HEK293 (cell line): ENCODE results near the gene GCA.

Experiments
- CTCF ChIA-PET: fragments of 350-600 bp; formaldehyde crosslinking; extraction: SDS; loops from one replicate; lab custom pipeline; 2021; ENCODE audit warnings: antibody characterized with exemption; lab: Yijun Ruan, JAX
- POLR2A ChIA-PET: fragments of 300-600 bp; formaldehyde crosslinking; extraction: SDS; loops from one replicate; lab custom pipeline; 2020; ENCODE audit warnings: antibody characterized with exemption, inconsistent platforms; lab: Yijun Ruan, JAX
- H3K27ac ChIP-seq: fragments of 200-500 bp; sonication (Bioruptor generic); 2 replicates; pipeline ENCODE4 v1.5.1; 2014; ENCODE audit warnings: low read depth, low read length, control low read depth, inconsistent platforms; ENCODE audit errors: extremely low read depth
- H3K36me3 ChIP-seq, 2 experiments: fragments of 200-500 bp in 1 of 2; sonication (Bioruptor generic) in 1 of 2; 1 replicate in 1 of 2; 2 replicates in 1 of 2; pipeline ENCODE4 v1.5.1; 2014 to 2017; ENCODE audit warnings: inconsistent platforms in 2 of 2, low read length in 2 of 2; ENCODE audit not compliant: control insufficient read depth in 2 of 2, insufficient read depth in 1 of 2
- H3K4me1 ChIP-seq: fragments of 200-500 bp; sonication (Bioruptor generic); 2 replicates; pipeline ENCODE4 v1.5.1; 2014; ENCODE audit warnings: mild to moderate bottlenecking, low read length, inconsistent platforms; ENCODE audit not compliant: control insufficient read depth, insufficient read depth
- H3K4me3 ChIP-seq: 2 replicates; pipeline ENCODE4 v1.5.1; 2011; ENCODE audit warnings: low read depth, mild to moderate bottlenecking, control low read depth, low read length, moderate library complexity
- H3K9me3 ChIP-seq: fragments of 200-500 bp; sonication (Bioruptor generic); 2 replicates; pipeline ENCODE4 v1.5.1; 2014; ENCODE audit warnings: low read depth, low read length, inconsistent platforms; ENCODE audit not compliant: control insufficient read depth, insufficient read depth
- GFI1B ChIP-seq: fragments of 450-650 bp; formaldehyde crosslinking; IDR thresholded peaks from 2 replicates; pipeline ENCODE4 v1.5.1; 2016; ENCODE audit warnings: missing biosample characterization, missing genetic modification characterization
- KLF16 ChIP-seq: fragments of 450-650 bp; formaldehyde crosslinking; IDR thresholded peaks from 2 replicates; pipeline ENCODE4 v1.5.1; 2017; ENCODE audit warnings: missing biosample characterization, missing genetic modification characterization
- KLF7 ChIP-seq: fragments of 450-650 bp; formaldehyde crosslinking; IDR thresholded peaks from 2 replicates; pipeline ENCODE4 v1.5.1; 2016; ENCODE audit warnings: missing biosample characterization, missing genetic modification characterization, borderline replicate concordance
- OSR2 ChIP-seq: fragments of 450-650 bp; formaldehyde crosslinking; IDR thresholded peaks from 2 replicates; pipeline ENCODE4 v1.5.1; 2016; ENCODE audit warnings: missing biosample characterization, missing genetic modification characterization
- ZBTB1 ChIP-seq: fragments of 450-650 bp; formaldehyde crosslinking; IDR thresholded peaks from 2 replicates; pipeline ENCODE4 v1.5.1; 2016; ENCODE audit warnings: missing biosample characterization, missing genetic modification characterization
- ZIC2 ChIP-seq: fragments of 450-650 bp; formaldehyde crosslinking; IDR thresholded peaks from 2 replicates; pipeline ENCODE4 v1.5.1; 2016; ENCODE audit warnings: missing biosample characterization, missing genetic modification characterization
- ZNF221 ChIP-seq: fragments of 450-650 bp; formaldehyde crosslinking; IDR thresholded peaks from 2 replicates; pipeline ENCODE4 v1.5.1; 2017; ENCODE audit warnings: missing biosample characterization, missing genetic modification characterization, borderline replicate concordance
- ZNF280C ChIP-seq: fragments of 450-650 bp; formaldehyde crosslinking; IDR thresholded peaks from 2 replicates; pipeline ENCODE4 v1.5.1; 2016; ENCODE audit warnings: missing biosample characterization, missing genetic modification characterization
- ZNF398 ChIP-seq: fragments of 450-650 bp; formaldehyde crosslinking; IDR thresholded peaks from 2 replicates; pipeline ENCODE4 v1.5.1; 2017; ENCODE audit warnings: missing biosample characterization, missing genetic modification characterization
- ZNF660 ChIP-seq: fragments of 450-650 bp; IDR thresholded peaks from 2 replicates; pipeline ENCODE4 v1.5.1; 2018; ENCODE audit warnings: missing biosample characterization, mild to moderate bottlenecking, missing genetic modification characterization
- ZNF664 ChIP-seq: fragments of 450-650 bp; formaldehyde crosslinking; IDR thresholded peaks from 2 replicates; pipeline ENCODE4 v1.5.1; 2016; ENCODE audit warnings: missing biosample characterization, missing genetic modification characterization
- ZNF768 ChIP-seq: fragments of 450-650 bp; formaldehyde crosslinking; IDR thresholded peaks from 2 replicates; pipeline ENCODE4 v1.5.1; 2018; ENCODE audit warnings: missing biosample characterization, mild to moderate bottlenecking, missing genetic modification characterization
- ZNF777 ChIP-seq: fragments of 450-650 bp; formaldehyde crosslinking; IDR thresholded peaks from 2 replicates; pipeline ENCODE4 v1.5.1; 2017; ENCODE audit warnings: missing biosample characterization, missing genetic modification characterization, borderline replicate concordance
- TF ChIP-seq, protein P1 (sequence below): fragments of 450-650 bp; formaldehyde crosslinking; IDR thresholded peaks from 2 replicates; pipeline ENCODE4 v1.5.1; 2016; ENCODE audit warnings: missing biosample characterization, missing genetic modification characterization, low read depth
- TF ChIP-seq, protein P2 (sequence below): fragments of 450-650 bp; formaldehyde crosslinking; IDR thresholded peaks from 2 replicates; pipeline ENCODE4 v1.5.1; 2017; ENCODE audit warnings: missing biosample characterization, missing genetic modification characterization
- TF ChIP-seq, protein P3 (sequence below): fragments of 450-650 bp; formaldehyde crosslinking; IDR thresholded peaks from 2 replicates; pipeline ENCODE4 v1.5.1; 2017; ENCODE audit warnings: missing biosample characterization, missing genetic modification characterization

GCA gene

GRCh38 chr2:162316590-162316989 is 27.3 kb upstream of the GCA start (continued):
- TF ChIP-seq ZNF280C (tag by site-specific recombination): no peak
- no peak for TF ChIP-seq ZNF768
- no peak for TF ChIP-seq ZNF660
- no peak for TF ChIP-seq GFI1B (tag by site-specific recombination)
- TF ChIP-seq ZNF221 (tag by site-specific recombination): no peak
- no peak for TF ChIP-seq ZBTB1 (tag by site-specific recombination)
- no peak for TF ChIP-seq ZNF398 (tag by site-specific recombination)
- no peak for TF ChIP-seq OSR2 (tag by site-specific recombination)
- TF ChIP-seq ZNF777 (tag by site-specific recombination): no peak
- TF ChIP-seq KLF16 (tag by site-specific recombination): no peak
- TF ChIP-seq, protein P1, sequence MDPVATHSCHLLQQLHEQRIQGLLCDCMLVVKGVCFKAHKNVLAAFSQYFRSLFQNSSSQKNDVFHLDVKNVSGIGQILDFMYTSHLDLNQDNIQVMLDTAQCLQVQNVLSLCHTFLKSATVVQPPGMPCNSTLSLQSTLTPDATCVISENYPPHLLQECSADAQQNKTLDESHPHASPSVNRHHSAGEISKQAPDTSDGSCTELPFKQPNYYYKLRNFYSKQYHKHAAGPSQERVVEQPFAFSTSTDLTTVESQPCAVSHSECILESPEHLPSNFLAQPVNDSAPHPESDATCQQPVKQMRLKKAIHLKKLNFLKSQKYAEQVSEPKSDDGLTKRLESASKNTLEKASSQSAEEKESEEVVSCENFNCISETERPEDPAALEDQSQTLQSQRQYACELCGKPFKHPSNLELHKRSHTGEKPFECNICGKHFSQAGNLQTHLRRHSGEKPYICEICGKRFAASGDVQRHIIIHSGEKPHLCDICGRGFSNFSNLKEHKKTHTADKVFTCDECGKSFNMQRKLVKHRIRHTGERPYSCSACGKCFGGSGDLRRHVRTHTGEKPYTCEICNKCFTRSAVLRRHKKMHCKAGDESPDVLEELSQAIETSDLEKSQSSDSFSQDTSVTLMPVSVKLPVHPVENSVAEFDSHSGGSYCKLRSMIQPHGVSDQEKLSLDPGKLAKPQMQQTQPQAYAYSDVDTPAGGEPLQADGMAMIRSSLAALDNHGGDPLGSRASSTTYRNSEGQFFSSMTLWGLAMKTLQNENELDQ: no peak
- TF ChIP-seq, protein P2, sequence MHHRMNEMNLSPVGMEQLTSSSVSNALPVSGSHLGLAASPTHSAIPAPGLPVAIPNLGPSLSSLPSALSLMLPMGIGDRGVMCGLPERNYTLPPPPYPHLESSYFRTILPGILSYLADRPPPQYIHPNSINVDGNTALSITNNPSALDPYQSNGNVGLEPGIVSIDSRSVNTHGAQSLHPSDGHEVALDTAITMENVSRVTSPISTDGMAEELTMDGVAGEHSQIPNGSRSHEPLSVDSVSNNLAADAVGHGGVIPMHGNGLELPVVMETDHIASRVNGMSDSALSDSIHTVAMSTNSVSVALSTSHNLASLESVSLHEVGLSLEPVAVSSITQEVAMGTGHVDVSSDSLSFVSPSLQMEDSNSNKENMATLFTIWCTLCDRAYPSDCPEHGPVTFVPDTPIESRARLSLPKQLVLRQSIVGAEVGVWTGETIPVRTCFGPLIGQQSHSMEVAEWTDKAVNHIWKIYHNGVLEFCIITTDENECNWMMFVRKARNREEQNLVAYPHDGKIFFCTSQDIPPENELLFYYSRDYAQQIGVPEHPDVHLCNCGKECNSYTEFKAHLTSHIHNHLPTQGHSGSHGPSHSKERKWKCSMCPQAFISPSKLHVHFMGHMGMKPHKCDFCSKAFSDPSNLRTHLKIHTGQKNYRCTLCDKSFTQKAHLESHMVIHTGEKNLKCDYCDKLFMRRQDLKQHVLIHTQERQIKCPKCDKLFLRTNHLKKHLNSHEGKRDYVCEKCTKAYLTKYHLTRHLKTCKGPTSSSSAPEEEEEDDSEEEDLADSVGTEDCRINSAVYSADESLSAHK (tag by site-specific recombination): no peak
- no peak for TF ChIP-seq ZIC2

GRCh38 chr2:162317058-162317742 is 26.7 kb upstream of the GCA start:
- CTCF ChIA-PET: interaction anchor here (0.5 to 2.2 kb wide), 5 partner anchors 15 to 192 kb away, joined by 3 to 16 read pairs (median 5); no protein-coding TSS in a partner anchor
- Histone ChIP-seq H3K4me3 (peak overlapping the region; percentile 69), H3K27ac (no peak overlapping the region), H3K4me1 (peaks cover 3% of the 10 kb centered on the region; the same call in 1 of the 2 replicates), H3K9me3 (no peaks in the 10 kb centered on the region), H3K36me3 (no peaks in the 10 kb centered on the region)
- POLR2A ChIA-PET: interaction anchor here (1.6 kb wide), 1 partner anchor 27 kb away, joined by 7 read pairs; the partner anchor contains the start of gene GCA
- TF ChIP-seq ZNF664 (tag by site-specific recombination) (peak; percentile 91), KLF7 (no peak)
- TF ChIP-seq, protein P3, sequence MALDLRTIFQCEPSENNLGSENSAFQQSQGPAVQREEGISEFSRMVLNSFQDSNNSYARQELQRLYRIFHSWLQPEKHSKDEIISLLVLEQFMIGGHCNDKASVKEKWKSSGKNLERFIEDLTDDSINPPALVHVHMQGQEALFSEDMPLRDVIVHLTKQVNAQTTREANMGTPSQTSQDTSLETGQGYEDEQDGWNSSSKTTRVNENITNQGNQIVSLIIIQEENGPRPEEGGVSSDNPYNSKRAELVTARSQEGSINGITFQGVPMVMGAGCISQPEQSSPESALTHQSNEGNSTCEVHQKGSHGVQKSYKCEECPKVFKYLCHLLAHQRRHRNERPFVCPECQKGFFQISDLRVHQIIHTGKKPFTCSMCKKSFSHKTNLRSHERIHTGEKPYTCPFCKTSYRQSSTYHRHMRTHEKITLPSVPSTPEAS: 0 out of 2 replicates have a peak, but pooled peaks have one; percentile 37
